GM21390 (cell line): ENCODE results near the gene NTM.

Source experiments
- ATAC-seq: cut with Tn5 transposase; IDR thresholded peaks from one replicate; pipeline ENCODE4 v1.9.1; 2021; ENCODE audit not compliant: unreplicated experiment

NTM gene

DNA sequence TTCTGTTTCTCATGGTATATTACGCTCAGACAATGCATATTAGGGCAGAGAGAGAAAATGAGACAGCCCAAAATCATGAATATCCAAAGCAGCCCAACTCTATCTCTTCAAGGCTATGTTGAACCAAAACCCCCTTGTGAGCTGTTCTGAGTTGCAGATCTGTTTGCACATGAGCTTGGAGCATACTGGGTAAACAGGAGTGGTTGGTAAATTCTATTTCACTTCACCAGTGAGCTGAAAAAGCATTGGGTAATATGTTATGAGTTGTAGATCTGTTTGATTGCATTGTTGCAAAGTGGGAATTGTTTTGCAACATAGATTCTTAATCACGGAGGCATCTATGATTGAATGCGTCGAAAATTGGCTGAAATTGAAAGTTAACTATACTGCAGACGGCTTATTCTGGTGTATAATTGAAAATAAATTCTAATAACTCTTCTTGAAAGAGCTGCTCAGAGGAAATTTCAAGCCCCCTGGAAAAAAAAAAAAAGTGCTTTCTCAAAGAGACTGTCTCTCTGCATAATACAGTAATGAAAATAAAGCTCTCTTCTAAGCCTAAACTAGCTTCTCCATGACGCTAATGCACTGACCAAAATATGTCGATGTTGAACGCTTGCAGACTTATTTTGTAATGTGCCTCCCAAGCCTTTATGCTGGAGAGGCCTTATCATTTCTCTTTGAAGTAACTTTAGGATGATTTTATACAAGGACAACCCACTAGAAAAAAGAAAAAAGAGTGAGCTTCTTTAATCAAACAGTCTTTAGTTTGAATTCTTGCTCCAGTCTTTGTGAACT is 263.7 kb downstream of the NTM start:
- ATAC-seq, result no peak

DNA sequence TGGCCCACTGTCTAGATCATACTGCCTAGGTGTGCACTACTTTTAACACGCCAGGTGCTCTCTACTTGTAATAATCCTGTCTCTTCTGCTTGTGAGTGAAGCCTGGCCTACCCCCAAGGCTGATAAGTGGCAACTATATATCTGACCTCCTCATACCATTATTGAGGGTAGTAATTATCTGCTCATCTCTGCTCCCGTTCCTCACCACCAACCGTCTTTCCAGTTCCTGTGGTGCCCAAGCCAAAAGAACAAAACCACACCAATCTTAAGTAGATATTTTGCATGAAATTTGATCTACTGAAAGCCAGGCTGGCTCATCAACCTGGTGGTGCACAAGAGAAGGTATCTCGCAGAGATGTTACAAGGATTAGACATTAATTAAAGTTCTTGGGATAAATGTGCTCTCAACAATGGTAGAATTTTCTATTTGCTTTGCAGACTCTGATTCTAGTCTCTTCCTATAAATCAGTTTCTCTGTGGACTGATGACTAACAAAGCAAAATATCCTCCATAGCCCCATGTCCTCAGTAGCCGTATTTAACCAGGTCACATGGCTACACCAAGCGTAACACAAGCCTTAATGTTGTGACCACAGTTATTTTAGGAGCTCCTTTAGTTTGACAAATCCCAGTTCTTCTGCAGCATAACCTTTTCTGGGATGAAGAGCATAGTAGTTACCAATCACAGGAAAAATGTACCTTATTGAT is 267.2 kb downstream of the NTM start:
- ATAC-seq, result no peak

DNA sequence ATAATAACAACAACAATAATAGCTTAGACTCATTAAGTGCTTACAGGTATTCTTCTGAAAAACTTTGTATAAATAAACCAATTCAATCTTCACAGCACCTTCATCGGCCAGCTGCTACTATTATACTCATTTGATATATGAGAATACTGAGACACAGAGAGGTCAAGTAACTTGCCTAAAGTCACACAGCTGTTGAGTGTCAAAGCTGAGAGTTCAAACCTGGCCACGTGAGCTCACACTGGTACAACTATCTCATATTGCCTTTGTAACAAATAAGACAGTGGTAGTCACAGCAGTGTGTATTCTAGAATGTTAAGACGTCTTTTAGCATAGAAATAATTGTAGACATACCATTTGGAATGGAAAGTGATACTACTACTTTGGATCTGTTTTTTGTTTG is 268.5 kb downstream of the NTM start:
- ATAC-seq, result no peak

DNA sequence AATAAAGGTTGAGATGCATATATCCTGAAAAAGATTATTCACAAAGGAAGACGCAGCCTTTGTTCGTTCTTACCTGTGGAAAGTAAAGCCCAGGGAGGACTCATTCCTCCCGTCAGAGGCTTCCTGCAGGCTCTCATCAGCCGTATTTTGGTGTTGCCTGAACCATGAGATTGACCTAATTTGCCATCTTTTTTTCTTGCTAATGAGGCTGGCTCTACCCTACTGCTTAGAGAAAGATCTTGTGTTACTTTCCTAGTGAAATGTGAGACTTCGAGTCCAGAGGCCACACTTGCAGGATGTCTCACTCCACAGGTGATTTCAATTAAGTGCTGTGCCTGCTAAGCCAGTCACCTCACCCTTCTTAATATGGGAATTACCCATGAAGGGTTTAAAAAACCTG is 269.9 kb downstream of the NTM start:
- no peak for ATAC-seq

DNA sequence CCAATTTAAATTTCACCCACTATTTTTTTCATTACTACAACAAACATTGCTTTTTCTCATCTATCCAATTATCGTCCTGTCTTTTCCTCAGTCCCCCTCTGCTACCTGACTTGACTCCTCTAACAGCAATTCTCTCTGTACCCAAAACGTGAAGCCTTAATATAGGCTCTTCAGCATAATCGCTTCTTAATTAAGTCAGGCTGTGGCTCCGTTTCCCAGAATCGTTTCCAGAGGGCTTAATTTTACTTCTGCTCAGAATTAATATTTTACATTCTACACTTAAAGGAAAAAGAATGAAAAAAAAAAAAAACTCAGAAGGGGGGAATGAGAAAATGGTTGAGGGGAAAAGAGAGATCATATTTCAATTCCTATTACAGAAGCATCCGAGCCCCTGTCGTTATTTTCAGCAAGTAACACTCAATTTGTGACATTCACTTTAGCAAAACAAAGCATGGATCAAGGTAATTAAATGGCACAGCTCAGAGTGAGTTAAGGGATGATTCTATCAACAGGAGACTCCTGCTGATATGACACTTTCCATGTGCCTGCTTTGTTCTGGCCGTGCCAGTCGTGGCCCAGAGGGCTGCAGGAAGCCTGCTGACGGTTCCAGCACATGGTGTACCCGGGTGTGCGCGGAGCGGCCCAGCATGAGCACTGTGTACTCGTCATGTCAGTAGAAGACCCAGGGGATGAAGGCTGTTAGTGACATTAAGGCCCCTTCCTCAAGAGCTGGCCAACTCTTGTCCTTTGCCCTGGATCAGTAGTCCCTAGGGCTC is 272.5 kb downstream of the NTM start:
- ATAC-seq, result no peak

DNA sequence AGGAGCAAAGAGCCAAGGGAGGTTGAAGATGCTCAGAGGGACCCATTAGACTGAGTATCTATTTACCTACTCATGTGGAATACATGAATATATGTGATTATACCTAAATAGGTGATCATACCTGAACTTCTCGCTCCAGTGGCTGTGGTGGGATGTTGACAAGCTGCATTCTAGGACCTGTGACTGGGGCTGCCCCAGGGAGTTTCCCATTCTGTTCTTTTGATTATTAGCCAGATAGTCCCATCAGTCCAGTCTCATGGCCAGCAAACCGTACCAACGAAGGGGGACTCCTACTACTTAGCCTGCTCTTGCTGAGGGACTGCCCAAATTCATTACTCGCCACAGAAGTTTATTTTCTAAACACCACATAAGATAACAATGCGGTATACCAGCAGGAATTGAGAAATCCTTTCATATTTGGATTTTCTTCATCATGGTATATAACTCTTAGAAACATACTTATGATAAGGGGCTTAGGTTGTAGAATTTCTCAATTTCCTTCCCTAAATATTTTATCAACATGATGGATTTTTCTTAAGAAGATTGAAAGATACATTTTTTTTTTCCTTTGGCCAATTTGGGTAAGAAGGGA is 273.9 kb downstream of the NTM start:
- no peak for ATAC-seq

DNA sequence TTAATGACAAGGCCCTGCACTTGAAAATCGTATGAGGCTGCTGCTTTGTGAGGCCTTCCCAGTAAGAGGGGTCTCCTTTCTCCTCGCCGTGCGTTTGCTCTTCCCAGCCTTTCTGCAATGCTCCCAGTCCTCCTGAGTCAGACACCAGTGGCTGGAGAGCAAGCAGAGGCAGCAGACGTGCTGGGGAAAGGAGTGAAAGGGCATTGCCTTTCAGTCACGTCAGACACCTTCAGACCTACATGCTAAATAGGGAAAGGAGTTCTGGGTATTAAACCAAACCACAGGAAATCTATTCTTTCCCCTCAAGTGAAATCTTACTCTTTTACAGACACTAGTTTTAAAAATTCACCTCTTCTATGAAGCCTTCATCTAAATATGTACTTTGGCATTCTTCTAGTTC is 274.8 kb downstream of the NTM start:
- ATAC-seq, result no peak

DNA sequence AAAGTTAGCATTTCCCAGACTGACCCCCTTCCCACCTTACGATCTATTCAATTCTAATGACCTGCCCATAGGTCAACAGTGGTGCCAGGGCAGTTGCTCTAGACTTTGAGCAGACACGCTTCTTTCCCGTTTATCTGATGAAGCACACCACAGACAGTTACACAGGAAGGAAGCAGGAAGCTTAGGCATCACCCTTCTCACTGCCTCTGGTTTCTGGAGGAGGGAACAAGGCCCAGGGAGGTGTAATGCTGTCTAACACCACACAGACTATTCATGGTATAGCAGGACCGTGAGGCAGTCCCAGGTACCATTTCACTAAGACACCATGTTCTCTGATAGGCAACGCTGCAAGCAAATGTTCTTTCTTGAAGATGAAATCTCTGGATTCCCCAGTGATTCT is 279.4 kb downstream of the NTM start:
- ATAC-seq, result no peak

DNA sequence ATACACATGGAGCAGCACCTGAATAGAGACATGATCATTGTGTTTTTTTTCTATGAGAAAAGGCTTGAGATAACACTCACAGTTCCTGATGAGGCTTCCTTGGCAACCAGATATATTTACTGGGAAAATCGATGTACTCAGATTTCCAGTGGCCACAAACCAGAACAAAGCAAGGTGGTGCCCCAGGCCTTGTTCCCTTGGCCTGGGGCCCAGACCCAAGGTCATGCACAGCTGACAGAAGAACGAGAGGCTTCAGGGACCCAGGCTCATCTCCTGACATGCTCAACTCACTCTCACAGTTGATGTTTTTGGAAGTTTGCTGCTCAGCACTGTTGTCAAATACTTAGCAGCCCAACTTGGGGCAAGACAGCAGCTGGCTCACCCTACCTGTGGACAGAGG is 281.8 kb downstream of the NTM start:
- ATAC-seq, result no peak

DNA sequence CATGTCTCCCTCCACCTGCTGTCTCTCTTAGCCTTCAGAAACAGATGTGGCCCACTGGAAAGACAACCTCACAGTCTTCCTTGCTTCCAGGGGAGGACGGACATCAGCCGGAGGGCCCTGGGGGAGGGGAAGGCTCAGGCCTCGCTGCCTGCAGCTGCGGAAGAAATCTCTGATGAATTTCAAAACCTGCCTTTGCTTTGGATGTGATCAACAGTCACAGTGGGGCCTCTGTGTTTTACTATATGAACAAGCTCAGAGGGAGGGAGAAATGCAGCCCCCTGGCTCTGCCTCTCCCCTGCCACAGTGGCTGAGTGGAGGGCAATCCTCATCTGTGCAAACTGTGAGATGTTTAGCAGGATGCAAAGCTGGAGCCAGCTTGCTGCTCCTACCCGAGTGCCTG is 282.8 kb downstream of the NTM start:
- ATAC-seq, result no peak

DNA sequence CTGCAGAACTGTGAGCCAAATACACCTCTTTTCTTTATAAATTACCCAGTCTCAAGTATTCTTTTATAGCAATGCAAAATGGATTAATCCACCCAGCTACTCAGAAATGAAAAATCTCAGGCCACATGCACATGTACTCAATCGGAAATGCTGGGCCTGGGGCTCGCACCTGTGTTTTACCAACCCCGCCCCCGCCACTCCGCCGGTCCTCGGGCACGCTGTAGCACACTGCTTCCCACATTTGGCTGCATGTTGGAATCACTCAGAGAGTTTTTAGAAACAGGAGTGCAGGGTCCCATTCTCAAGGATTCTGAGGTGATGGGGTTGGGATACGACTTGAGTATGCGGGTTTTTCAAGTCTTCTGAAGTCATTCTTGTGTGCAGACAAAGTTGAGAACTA is 284.4 kb downstream of the NTM start:
- ATAC-seq, result no peak

DNA sequence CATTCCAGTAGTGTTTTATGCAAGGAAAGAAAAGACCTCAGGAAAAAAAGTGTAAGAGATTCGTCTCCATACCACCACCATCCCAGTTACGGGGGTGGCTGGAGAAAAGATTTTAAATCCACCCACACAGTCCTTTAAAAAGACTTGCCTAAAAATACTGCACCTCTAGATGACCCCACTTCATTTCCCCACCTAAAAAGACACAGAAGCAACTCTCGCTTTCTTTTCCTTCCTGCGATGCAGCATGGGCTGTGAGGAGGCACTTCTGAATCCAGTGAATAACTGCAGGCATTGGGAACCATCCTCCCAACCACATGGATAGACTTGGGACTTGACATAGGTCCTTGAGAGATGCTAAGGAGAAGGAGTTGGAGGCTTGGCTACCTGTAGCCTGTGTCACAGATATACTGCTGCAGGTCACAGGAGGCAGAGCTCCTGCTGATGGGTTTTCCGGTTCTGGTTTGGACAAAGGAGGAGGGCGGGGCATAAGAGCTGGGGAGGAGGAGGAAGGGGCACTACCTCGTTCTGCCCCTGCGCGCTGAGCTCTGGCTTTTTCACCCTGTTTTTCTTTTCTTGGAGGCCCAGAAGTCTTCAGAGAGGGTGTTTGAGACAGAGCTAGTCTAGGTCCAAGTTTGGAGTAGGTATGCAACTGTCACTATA is 285.9 kb downstream of the NTM start:
- ATAC-seq, result no peak

DNA sequence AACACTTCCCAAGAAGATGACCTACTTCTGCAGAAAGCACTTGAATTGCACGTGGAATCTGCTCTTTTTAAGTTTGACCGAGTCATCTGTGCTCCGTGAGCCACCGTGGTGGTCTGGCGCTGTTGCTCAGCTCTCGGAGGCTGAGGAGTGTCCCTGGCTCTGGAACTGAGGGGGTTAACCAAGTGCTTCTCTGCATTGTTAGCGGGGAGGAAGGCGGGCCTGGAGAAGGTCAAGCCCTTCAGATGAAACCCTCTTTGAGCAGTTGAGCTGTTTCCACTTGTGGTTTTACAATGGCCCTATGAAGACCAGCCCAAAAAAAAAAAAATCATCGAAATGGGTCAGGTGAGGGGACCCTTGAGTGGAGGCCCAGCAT is 286.4 kb downstream of the NTM start:
- ATAC-seq, result no peak

DNA sequence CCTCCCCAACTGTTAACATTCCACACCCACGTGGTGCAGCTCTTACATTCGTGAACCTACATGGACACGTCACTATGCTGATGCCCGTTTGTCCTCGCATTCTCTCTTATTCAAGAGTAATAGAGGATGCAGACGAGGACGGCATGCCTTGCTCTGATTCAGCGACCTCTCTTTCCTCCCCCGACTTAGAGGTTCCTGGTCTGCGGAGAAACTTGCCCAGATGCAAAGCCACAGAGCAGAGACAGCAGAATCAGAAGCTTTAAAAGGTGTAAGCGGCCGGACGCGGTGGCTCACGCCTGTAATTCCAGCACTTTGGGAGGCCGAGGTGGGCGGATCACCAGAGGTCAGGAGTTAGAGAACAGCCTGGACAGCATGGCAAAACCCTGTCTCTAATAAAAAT is 288.0 kb downstream of the NTM start:
- ATAC-seq, result no peak

DNA sequence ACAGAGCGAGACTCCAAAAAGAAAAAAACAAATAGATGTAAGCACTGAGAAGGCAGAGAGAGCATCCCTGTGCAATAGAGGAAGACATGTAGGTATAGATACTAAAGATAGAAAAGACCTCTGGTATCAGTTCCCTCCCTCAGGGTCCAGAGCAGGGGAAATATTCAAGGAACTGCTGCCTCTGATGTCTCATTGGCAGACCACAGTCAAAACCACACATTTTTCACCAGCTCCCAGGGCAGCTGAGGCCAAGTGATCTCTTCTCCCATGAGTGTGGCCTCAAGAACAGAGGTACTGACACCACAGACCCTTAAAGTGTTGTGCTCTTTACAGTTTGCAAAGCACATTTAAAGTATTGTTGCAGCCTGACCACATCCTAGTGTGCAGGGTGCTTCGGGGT is 288.5 kb downstream of the NTM start:
- ATAC-seq, result peak; percentile 88

DNA sequence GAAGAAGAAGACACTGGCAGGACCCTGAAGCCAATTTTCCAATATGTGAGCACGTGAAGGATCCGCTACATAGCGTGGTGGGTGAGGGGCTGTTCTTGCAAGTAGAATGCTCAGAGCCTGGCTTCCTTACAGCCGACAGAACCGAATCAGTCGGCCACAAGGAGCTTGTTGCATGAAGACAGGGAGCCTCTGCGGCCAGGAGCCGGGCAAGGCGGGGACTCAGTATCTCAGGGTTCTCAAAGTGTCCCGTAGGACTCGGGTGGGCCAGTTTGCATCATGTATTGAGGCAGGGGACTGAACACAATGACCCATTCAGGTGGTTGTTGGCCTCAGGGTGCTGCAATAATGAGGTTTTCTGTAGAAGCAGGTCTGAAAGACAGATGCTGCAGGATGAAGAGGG is 289.5 kb downstream of the NTM start:
- ATAC-seq, result no peak

DNA sequence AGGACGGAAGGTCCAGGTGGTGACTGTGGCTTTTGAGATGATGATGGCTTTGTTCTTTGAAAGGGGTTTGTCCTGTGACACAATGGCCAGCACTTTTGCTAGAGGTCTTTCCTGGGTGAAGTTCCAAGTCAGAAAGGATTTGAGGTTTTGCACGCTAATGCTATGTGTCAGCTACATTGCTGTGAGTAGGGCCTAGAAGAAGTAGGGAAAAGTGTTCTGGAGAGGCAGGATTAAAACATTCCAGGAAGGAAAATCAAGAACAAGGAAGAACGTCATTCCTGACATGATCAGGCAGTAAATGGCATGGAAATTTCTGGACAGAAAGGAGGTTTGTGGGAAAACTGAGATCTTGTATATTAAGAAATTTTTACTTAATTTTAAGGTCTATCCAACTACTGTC is 290.7 kb downstream of the NTM start:
- no peak for ATAC-seq

DNA sequence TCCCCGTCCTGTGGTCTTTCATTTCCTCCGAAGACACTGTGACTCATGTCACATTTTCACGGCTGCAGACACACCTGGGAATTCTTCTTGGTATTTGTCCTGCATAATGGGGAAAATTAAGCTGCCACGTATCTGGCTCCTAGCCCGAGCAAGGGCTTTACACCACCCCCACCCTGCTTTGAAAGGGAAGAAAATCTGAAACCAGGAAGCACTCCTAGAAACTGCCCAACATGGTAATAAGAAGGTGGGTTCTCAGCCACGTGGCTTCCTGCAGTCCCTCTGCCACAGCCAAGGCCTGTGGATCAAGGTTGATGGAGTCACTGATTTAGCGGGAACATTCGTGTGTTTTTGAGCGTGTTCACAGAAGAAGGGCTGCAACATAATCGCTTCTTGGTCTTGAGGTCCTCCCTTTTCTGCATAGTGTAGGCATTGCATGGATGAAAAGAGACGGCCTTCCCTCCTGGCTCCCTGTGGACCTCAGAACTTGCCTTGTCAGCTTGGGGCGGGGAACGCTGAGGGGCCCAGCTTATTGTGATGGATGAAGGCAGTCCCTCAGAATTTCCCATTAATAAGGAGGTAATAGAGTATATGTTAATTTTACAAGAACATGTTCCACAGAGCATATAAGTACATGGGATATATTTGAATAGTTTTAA is 292.0 kb downstream of the NTM start:
- ATAC-seq, result no peak

DNA sequence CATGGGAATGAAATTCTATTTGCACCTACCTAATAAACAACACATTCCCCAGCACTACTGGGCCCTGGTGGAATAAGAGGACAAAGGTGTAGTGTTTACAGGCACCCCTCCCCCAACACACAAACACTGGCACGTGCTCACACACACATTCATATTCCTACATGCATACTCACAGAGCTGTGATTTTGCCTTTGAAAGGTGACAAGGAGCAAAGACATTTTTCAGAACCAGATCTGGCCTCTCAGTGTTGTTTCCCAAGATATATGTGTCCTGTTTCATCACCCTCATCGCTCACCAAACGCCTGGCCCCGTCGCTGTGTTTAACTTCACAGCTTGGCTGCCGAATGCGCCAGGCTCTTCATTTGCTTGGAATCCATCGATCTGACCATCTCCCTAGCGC is 292.6 kb downstream of the NTM start:
- ATAC-seq, result no peak

DNA sequence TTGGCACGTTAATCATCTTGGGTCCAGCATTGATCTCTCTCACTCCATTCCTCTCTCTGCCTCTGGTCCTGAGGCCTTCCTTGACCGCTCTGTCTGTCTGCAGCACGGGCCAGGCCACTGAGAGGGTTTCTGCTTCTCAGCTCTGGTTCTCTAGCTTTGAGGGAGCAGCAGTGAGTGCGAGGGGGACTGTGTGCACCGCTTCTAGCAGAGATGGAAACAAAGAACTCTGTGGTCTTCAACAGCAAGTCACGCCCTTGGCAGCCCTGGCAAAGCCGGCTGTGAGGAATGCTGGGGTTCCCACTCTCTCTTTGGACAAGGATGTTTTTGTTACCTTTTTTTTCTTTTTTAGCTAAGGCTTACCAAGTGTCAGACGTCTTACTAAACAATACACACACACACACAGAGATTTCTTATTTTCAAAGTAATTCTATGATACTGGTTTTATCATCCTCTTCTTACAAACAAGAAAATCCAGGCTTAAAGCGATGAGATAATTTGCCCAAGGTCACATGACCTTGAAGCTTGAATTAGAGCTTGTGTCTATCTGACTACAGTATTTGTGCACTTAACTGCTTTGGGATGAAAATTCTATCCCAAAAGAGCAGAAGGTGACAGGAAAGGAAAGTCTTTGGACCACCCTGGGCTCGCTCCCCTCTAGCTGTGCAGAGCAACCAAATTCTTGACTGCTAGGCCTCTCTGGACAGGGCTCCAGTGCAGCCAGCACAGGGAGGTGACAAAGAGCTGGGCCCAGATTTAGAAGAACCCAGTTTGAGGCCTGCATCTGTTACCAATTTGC is 293.2 kb downstream of the NTM start:
- no peak for ATAC-seq
